ENCODE measurements around the gene NT5C. TPM values are rescaled to one million over a fixed set of nuclear protein-coding genes. Genes with fewer than 3 reads are reported as not detected.

Gene NT5C
- total RNA-seq, 1 donor from 2014 or later, result 18.3 TPM

DNA sequence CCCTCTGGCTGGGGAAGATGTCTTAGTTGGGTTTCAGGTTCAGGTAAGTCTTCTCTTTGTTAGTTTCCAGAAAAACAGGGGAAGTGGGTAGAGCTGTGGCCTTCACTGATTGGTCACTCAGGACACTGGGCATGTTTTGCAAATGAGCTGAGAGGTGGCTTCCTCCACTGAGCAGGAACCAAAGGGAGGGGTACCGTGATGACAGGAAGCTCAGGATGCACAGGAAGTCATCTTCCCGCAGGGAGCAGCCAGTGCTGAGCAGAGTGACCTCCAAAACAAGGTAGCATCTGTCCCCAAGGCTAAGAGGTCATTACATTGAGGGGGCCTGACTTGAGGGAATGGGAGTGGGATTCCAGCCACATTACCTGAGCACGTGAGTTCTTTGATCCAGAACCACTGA lies 5.6 kb downstream of the NT5C start:
- Histone ChIP-seq H3K36me3 (peaks cover 6 to 7% of the 10 kb centered on the region in 2 donors), H3K27me3 (no peaks in the 10 kb centered on the region), H3K9me3 (no peaks in the 10 kb centered on the region), H3K4me3 (no peak overlapping the region), H3K4me1 (peaks cover 0 to 6% of the 10 kb centered on the region in 2 donors), H3K27ac (no peak overlapping the region)
- TF ChIP-seq, protein P1, sequence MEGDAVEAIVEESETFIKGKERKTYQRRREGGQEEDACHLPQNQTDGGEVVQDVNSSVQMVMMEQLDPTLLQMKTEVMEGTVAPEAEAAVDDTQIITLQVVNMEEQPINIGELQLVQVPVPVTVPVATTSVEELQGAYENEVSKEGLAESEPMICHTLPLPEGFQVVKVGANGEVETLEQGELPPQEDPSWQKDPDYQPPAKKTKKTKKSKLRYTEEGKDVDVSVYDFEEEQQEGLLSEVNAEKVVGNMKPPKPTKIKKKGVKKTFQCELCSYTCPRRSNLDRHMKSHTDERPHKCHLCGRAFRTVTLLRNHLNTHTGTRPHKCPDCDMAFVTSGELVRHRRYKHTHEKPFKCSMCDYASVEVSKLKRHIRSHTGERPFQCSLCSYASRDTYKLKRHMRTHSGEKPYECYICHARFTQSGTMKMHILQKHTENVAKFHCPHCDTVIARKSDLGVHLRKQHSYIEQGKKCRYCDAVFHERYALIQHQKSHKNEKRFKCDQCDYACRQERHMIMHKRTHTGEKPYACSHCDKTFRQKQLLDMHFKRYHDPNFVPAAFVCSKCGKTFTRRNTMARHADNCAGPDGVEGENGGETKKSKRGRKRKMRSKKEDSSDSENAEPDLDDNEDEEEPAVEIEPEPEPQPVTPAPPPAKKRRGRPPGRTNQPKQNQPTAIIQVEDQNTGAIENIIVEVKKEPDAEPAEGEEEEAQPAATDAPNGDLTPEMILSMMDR (IDR thresholded peaks at IDR 0.05), result no peak
- intact Hi-C loops (cut with DNase I), result no loop called here
- no peak for DNase-seq (ENCODE audit: low spot score in 2 of 2)

- Histone ChIP-seq H3K4me3 (no peak overlapping the region), H3K27me3 (no peaks in the 10 kb centered on the region), H3K9me3 (no peaks in the 10 kb centered on the region), H3K27ac (no peak overlapping the region), H3K4me1 (no peaks in the 10 kb centered on the region), H3K36me3 (peaks cover 3 to 10% of the 10 kb centered on the region in 2 donors)
- intact Hi-C loops (cut with DNase I), result no loop called here
- no peak for DNase-seq (ENCODE audit: low spot score in 2 of 2)
- TF ChIP-seq, protein P1 (IDR thresholded peaks at IDR 0.05), result no peak
These were observed 6.8 kb downstream of the NT5C start for GRCh38 chr17:75124819-75125162.

GRCh38 chr17:75124041-75124818 lies 7.3 kb downstream of the NT5C start:
- Histone ChIP-seq H3K9me3 (no peaks in the 10 kb centered on the region), H3K27ac (no peak overlapping the region), H3K36me3 (peaks cover 0 to 10% of the 10 kb centered on the region in 2 donors), H3K4me1 (no peaks in the 10 kb centered on the region), H3K4me3 (no peak overlapping the region), H3K27me3 (no peaks in the 10 kb centered on the region)
- TF ChIP-seq, protein P1 (IDR thresholded peaks at IDR 0.05), result no peak
- DNase-seq (ENCODE audit: low spot score in 2 of 2), result no peak
- intact Hi-C loops (cut with DNase I), result no loop called here

DNA sequence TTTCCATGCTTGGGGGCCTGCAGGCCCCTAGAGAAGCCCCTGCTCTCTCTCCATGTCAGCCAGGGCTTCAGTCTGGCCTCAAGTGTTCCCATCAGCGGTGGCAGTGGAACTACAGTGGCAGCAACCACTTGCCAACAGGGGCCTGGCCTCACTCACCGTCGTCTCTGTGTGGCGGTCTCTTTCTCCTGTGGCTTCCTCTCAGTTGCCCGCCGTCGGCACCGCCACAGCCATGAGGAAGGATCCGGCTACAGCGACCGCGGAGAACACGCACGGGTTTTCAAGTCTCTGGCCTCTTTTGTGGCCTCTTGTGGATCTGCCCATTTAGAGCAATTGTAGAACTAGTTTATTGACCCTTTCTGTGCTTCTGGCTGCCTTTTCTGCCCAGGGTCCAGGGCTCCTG lies 13.2 kb downstream of the NT5C start:
- intact Hi-C loops (cut with DNase I), result no loop called here

GRCh38 chr17:75116737-75117136 lies 14.8 kb downstream of the NT5C start:
- DNase-seq (ENCODE audit: low spot score in 2 of 2), result no peak
- Histone ChIP-seq H3K36me3 (peaks cover 3 to 15% of the 10 kb centered on the region in 2 donors), H3K4me1 (peaks cover 3 to 15% of the 10 kb centered on the region in 2 donors), H3K9me3 (no peaks in the 10 kb centered on the region), H3K4me3 (no peak overlapping the region), H3K27ac (no peak overlapping the region), H3K27me3 (no peaks in the 10 kb centered on the region)
- intact Hi-C loops (cut with DNase I), result no loop called here
- TF ChIP-seq, protein P1 (IDR thresholded peaks at IDR 0.05), result no peak

More for the DNA sequence above, 13.2 kb downstream of the NT5C start:
- Histone ChIP-seq H3K9me3 (no peaks in the 10 kb centered on the region), H3K4me3 (no peak overlapping the region), H3K4me1 (peaks cover 3 to 13% of the 10 kb centered on the region in 2 donors), H3K27me3 (no peaks in the 10 kb centered on the region), H3K36me3 (peaks cover 3 to 15% of the 10 kb centered on the region in 2 donors), H3K27ac (no peak overlapping the region)
- DNase-seq (ENCODE audit: low spot score in 2 of 2), result no peak
- TF ChIP-seq, protein P1 (IDR thresholded peaks at IDR 0.05), result no peak
